ENCODE results near the gene SP7.
A peak's percentile ranks its signal among the peaks of the same experiment; 100 is the strongest.
"Not testable (repeated sequence)": the region's sequence is repeated elsewhere in the genome, so short reads cannot be mapped to it uniquely, and the experiment has no call there.

SP7 gene

DNA sequence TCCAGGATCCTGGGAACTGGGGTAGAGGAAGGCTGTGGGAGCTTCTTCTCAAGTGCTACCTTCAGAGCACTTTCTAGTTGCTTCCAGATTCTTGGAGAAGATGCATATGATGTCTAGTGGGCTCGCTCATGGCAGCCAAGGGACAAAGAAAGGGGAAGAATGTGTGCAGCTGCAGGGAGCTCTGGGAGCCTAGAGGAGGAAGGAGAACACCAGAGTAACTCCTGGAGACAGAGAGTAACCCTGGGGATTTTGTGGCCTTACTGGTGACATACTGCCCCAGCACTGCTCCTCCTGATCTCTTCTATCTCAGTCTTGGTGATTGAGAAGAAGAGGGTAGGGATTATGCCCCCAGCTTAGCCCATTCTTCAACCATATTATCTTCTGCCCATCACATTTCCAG, 10.3 kb upstream of the SP7 start:
- DNase-seq (ENCODE audit: low spot score): no peak

DNA sequence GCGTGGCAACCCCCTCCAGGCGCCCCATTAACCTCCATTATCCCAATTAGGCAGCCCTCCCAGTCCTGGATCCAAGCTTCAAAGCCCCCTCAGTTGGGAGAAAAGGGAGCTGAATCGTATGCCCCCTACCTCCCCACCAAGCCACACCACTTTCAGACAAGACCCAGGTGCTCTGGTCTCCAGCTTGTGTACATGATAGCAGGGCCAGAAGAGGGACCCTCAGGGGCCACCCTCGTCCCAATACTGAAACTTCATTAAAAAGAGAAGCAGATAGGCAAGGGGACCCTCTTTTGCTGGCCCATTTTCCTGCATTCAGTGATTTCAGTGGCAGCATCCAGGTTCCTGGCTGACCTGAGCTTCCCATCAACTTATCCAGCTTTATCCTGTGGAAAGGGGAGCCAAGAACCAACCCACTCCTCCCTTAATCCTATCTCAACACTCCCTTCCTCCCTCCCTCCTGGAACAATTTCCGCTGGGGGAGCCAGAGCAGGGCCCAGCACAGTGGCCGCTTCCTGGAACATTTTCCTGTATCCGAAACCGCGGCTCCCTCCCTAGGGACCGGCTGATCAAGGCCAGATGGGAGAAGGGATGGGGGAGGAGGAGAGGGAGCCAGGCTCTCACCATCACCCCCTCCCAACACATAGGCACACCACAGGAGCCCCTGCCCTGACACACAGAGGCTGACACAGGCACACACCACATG, 9.5 kb upstream of the SP7 start:
- DNase-seq (ENCODE audit: low spot score): no peak

DNA sequence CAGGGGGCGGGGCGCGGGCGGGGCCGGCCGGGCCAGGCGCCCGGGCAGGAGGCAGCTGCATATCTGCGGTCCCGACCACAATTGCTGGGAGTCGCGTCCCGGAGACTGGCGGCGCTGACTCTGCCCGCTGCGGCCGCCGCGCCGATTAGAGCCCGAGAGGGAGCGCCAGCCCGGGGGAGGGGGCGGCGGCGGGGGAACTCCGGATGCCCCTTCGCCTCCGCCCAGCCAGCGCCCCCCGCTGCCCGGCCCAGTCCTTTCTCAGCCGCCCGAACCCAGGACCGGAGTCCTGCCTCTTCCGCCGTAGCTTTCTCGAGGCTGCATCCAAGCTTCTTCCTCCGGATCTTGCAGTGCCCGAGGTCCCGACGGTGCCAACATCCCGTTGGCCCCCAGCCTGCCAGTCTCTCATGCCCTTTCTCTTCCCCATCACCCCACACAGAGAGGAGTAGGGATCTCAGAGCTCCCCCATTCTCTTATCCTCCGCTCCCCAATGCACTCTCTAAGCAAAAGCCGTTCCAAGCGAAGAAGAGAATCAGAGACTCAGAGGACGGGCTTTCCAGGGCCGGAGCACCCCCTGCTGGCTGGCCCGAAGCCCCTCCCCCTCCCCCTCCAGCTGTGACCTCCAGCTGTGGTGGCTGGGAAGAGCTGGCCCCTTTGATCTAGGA, 8.8 kb upstream of the SP7 start:
- peak; percentile 52 for DNase-seq (ENCODE audit: low spot score)

DNA sequence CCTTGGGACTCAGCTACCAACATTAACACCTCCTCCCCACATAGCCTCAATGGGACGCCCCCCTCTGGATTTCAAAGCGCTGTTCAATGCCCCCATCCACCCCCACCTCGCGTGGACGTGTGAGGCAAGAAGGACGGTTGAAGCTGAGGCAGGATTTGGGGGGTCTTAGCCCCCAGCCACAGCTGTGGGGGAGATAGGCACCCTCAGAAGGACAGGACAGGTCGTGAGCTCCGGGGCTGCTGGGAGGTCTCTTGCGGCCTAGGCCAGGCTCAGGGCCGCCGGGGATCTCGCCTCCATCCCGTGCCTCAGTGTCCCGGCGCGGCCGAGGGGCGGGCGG, 8.3 kb upstream of the SP7 start:
- DNase-seq (ENCODE audit: low spot score): no peak

DNA sequence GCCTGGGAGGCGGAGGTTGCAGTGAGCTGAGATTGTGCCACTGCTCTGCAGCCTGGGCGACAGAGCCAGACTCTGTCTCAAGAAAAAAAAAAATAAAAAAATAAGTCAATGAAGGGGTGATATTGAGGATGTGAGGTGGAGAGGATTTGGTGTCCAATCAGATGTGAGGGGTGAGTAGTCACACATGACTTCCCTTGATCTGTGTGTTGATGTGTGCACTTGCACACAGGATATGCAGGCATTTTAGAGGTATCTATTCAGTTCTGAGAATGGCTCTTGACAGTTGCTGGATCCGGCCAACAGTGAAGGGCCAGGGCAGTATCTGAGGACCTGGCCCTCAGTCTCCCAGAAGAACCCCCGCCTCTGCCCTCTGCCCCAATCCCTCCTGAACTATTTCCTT, 7.8 kb upstream of the SP7 start:
- DNase-seq (ENCODE audit: low spot score): no peak

DNA sequence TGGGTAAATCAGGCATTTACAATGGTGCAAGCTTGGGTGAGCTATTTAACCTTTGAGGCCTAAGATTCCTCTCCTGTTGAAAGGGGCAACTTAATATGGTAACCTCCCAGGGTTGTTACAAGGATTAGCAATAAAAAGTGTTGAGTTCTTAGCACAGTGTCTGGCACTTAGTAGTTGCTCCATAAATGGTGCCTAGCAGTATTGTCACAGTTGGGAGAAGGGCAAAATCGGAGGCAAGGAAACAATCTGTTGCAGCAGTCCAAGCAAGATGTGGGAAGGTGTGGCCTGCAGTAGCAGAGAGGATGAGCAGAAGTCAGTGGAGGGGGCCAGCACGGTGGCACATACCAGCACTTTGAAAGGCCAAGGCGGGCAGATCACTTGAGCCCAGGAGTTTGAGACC, 7.3 kb upstream of the SP7 start:
- no peak for DNase-seq (ENCODE audit: low spot score)

DNA sequence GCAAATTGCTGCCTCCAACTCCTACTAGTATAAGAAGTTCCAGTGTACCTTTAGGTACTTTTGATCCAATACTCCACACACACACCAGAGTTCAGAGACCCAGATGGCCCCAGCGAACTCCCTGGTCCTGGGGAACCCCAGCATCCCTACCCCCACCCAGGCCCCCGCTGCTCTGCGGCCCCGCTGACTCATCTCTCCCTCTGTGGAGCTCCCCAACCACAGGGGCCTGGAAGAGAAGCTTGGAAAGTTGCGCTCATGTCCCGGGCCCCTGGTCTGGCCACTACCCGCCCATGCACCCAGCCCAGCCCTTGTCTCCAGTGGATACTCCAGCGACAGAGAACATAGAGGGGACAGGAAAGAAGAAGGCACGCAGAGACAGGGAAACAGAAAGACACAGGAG, 4.2 kb upstream of the SP7 start:
- DNase-seq (ENCODE audit: low spot score): no peak

DNA sequence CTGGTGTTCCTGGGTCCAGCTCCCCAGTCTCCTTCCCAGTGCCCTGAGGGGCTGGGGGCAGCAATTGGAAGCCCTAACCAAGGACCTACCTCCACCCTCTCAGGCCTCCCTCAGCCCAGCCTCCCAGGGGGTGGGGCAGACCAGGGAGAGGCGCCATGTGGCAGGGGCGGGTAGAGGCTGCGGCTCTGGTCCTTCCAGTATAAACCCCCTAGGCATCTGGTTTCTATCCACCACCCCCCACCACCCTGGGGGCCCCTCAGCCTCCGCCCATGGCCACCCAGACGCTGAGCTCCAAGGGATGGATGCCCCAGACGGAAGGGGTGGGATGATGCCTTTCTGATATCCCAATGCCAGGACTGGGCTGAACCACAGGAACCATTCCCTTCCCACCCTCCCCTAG, 2.8 kb upstream of the SP7 start:
- no peak for DNase-seq (ENCODE audit: low spot score)

DNA sequence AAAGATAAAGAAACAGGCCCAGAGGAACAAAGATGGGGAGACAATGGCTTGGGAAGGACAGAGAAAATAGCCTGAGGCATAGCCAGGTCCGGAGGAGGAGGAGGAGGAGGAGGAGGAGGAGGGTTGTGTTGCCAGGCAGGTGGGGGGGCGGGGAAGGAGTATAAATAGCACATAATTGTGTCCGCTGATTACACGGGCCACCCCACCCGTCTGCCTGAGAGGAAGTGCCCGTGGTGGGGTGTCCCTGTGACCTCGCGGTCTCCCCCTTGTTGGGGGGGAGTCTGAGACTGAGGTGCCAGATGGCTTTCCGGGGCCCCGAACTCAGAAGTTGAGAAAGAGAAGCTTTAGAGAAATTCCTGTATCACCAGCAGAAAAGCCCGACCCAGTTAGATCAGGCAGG, 1.9 kb upstream of the SP7 start:
- no peak for DNase-seq (ENCODE audit: low spot score)

DNA sequence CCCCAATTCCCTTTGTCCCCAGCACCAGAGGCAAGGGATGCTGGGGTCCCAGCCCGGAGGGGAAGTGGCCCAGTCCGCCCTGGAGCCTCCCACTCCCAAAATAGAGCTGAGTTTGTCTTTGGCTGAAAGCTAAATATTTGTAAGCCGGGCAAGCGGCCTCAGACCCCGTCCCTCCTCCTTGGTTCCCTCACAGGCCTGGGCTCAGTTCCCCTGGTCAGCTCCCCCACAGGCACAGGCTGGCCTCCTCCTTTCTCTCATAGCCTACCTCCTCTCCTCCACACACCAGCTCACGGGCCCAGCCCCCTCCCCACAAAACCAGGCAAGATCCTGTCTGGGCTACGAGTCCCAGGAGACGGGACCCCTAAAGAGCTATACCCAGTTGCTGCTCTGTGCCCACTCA, 1.3 kb downstream of the SP7 start:
- no peak for DNase-seq (ENCODE audit: low spot score)

DNA sequence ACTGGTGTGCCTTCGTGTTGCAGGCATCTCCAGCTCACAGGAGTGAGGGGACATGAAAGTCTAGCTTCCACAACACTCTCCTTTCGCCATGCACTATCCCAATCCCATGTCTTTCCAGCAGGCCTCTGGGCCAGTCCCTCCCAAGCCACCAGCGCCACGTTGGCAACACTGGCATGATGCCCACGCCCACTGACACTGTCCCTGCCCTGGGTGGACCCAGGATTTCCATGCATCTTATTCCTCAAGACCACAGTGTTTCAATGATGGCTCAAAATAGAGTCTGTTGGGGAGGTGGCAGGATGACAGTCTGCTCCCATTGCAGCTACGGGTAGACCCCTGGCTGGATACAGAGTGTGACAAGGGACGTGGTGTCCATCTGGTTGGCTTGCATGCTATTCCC, 2.3 kb downstream of the SP7 start:
- DNase-seq (ENCODE audit: low spot score): no peak

DNA sequence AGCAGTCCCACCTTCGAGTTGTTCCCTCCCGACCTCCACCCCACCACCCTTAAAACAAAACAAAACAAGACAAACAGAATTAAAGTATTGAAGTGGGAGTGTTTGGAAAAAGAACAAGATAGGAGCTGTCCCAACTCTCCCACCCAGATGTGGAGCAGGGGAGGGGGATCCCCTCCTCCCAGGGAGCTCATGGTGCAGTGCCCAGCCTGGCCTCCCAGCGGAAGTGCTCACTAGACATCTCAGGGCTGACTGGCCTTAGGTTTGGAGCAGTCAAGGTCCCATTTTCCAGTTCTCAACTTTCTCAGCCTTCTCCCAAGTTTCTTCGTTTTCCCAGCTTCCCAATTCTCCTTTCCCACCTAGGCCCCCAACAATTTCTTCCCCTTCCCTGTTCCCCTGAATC, 2.9 kb downstream of the SP7 start:
- no peak for DNase-seq (ENCODE audit: low spot score)

DNA sequence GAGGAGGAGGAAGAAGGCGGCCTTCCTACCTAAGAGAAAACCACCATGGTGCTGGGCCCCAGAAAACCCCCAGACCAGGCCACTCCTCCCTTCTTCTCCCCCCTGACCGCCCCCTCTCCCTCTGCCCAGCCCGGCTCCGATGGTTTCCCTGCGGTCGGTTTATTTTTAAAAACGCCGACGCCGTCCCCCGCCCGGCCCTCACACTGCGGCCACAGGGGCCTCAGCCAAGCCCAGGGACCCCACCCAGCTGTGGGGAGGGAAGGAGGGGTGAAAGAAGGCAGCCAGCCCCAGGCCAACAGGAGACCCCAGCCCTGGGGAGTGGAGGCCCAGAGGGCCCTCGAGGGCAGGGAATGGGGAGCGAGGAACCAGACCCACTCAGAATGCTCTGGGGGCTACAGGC, 3.4 kb downstream of the SP7 start:
- no peak for DNase-seq (ENCODE audit: low spot score)

DNA sequence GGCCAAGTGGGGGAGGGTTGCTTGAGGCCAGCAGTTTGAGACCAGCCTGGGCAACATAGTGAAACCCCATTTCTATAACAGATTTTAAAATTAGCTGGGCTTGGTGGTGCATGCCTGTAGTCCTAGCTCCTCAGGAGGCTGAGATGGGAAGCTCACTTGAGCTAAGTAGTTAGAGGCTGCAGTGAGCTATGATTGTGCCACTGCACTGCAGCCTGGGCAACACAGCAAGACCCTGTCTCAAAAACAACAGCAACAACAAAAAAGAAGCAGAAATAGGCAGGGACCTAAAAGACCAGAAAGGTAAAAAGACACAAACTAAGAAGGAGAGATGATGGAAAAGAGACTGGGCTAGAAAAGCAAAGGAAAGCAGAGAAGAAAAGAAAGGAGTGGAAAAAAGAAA, 3.8 kb downstream of the SP7 start:
- DNase-seq (ENCODE audit: low spot score): not testable (repeated sequence)

DNA sequence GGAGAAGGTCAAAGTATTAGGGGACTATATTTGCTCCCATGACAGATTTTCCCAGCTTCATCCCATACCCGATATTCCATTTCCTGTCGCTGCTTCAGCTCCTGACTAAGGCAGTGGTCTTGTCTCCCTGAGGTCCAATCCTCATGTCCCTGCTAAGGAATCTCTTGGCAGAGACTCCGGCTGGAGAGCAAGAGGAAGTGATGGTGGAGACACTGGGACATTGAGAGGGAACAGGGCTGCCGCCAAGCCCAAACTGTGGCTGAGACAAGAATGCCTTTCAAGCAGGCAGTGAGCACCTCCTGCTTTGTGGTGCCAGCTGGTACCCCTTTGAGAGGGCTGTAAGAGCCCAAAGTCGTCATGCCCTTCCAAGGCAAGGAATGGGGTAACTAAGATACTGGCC, 5.5 kb downstream of the SP7 start:
- DNase-seq (ENCODE audit: low spot score): no peak

DNA sequence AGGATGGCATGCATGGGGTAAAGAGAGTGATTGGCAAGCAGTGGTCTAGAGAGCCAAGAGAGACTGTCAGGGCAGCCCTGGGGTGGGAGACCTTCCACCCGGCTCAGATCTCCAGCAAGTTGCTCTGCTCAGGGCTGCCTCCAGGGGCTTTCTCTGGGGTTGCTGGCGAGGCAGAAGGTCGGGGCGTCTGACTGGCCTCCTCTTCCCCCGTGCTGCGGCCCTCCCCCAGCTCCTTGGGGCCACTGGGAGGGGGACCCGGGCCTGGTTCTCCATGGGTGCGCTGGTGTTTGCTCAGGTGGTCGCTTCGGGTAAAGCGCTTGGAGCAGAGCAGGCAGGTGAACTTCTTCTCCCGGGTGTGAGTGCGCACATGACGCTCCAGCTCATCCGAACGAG, 8.1 kb downstream of the SP7 start:
- DNase-seq (ENCODE audit: low spot score): no peak

DNA sequence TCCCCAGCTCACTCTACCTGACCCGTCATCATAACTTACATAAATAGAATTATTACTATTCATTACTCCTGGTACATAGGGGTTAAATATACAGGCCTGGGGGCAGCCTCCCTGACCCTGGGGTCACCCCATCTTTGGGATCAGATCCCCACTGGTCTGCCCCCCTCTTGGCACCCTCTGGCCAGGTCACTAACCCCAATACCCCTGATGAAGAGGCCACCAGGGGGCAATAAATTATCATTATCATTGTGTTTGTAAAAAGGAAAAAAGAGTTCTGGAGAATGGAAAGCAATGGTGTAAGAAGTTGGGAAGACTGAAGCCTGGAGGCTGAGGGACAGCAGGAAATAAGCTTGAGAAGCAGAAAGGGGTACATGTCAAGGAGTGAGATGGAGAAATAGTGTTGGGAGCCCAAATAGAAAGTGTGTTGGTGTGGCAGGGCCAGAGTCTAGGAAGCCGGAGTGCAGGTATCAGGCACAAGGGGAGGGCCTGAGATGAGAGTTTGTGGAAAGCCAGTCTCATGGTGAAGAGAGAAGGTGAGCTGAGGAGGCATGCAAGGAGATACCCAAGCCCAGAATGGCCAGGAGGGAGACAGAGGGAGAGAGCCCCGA, 8.6 kb downstream of the SP7 start:
- no peak for DNase-seq (ENCODE audit: low spot score)

DNA sequence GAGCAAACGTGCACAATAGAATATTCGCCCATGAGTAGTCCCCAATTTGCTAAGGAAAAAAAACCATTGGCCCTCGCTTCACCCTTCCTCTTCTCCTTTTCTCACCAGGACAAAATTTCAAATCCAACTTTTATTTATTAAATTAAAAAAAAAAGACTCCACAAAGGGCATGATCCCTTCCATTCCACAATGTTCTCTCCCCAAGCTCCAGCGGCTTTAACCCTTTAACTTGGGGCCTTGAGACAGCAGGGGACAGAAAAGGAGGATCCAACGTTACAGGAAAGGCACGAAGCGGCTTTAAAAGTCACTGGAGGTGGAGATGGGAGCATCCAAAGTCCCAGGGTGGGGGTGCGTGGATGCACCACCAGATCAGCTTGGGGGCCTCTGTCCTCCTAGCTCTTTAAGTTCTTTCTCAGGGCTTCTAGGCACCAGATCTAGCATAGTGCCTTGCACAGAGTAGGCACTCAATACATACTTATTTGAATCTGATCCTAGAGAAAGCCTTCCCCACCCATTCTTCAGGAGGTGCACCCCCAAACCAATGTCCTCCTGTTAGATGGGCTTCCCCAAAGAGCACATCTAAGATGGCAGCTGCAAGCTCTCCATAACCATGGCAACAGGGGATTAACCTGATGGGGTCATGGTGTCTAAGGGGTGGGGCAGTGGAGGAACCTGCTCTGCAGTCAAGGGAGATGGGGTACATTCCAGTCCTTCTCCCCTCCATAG, 9.5 kb downstream of the SP7 start:
- DNase-seq (ENCODE audit: low spot score): no peak

DNA sequence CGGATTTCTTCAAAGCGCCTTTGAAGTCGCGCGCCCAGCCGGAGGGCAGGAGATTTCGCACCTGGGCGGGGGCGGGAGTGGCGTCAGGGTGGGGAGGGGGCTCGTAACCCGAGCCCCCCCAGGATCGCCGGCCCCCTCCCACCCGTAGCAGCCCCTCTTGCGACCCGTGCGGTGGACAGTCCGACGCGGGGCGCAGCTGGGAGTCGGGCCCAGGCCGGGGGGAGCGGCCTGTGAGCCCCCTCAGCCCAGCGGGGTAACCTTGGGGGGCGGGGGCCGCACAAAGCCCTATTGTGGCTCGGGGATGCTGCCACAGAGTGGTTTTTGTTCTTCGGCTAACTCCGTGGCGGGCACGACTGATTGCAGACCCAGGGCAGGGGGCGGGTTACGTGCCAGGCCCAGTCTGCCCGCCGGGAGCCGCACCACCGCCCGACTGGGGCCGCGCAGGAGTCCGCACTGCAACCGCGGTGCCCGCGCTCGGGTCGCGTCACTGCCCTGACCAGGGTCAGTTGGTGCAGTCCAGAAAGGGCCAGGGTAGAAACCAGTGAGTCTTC, 10.6 kb downstream of the SP7 start:
- no peak for DNase-seq (ENCODE audit: low spot score)

DNA sequence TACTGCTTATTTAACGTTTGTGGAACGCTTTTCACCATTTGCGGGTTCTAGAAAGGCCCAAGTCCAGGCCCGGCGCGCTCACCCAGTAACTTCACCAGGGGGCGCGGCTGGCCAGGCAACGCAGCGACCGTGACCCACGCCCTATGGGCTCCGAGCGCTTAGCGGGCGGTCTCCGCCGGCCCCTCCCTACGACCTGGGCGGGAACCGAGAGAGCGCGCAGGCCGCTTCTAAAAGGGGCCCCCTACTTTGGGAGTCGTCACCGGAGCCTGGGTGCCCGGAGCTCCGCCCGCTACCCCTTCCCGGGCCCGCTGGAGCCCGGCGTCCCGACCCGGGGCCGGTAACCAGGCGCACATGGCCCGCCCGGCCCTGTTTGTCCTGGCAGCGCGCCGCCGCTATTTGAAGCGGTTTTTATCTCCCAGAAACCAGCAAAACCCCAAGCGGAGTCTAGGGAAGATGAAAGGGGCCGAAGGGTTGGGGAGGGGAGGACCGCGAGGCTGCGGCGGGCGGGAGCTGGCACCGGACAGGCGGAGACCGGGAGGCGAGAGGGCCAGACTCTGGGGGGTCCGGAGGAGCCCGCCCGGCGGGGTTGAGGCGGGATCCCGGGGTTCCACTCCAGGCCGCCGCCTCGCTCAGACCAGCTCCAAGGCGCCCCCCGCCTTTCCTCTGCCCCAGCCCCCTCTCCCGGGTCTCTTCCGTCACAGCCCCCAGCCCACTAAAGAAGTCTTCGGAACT, 11.2 kb downstream of the SP7 start:
- peak; percentile 92 for DNase-seq (ENCODE audit: low spot score)

DNA sequence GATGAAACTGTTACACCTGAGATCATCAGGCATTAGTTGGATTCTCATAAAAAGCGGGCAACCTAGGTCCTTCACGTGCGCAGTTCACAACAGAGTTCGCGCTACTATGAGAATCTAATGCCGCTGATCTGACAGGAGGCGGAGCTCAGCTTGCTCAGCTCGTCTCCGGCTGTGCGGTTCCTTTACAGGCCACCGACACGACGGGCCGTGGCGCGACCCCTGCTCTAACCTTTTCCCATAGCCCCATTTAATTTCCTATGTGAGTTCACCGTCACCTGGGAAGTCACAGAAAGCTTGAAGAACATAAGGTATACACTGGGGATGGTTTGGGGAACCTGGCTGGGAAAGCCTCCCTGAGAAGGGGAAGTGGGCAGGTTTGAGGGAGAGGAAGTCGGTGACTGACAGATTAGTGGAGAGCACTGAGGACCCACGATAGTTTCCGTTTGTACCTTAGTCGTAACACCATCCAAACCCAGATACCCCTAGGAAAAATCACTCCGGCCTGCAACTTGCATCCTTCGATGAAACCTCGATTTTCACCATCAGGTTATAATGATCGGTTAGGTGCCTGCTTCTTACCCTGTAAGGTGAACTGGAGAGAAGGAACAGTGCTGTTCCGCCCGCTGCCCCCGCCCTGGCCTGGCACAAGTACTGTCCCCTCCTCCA, 11.9 kb downstream of the SP7 start:
- DNase-seq (ENCODE audit: low spot score): peak; percentile 60

Measured in hematopoietic multipotent progenitor cell treated with erythropoietin and hydrocortisone succinate and interleukin-3 and kit ligand, for 15 days (in vitro differentiated cells).